Mucosa of descending colon (tissue), 3 donors: ENCODE measurements around the gene KDM7A. TPM values are rescaled to one million over a fixed set of nuclear protein-coding genes. Genes with fewer than 3 reads are reported as not detected.

Source experiments
- ATAC-seq: fragments of 200-7000 bp; cut with Tn5 transposase; one replicate; pipeline ENCODE4 v1.9.1; 2020; ENCODE audit warnings: mild to moderate bottlenecking, moderate library complexity
- DNase-seq, 3 donors: peaks; one replicate each; pipeline ENCODE4 v3.0.0-alpha.2; 2020
- H3K36me3 ChIP-seq: fragments of 200-600 bp; one replicate; pipeline ENCODE4 v1.8.0; 2021; ENCODE audit warnings: low read depth, mild to moderate bottlenecking
- H3K4me1 ChIP-seq: fragments of 200-600 bp; one replicate; pipeline ENCODE4 v1.8.0; 2021; ENCODE audit warnings: low read depth, mild to moderate bottlenecking
- H3K4me3 ChIP-seq: fragments of 200-600 bp; one replicate; pipeline ENCODE4 v1.8.0; 2021; ENCODE audit warnings: mild to moderate bottlenecking
- H3K9me3 ChIP-seq: fragments of 200-600 bp; one replicate; pipeline ENCODE4 v1.8.0; 2021; ENCODE audit warnings: mild to moderate bottlenecking
- CTCF ChIP-seq: fragments of 200-600 bp; IDR thresholded peaks from one replicate; pipeline ENCODE4 v1.8.0; 2022; ENCODE audit warnings: antibody characterized with exemption, mild to moderate bottlenecking
- intact Hi-C, 2 donors: fragments of 100-400 bp; cut with DNase I in 1 of 2; cut with micrococcal nuclease in 1 of 2; formaldehyde crosslinking; loops; one replicate each; pipeline versions ENCODE4 v1.11.0 to v1.11.1; 2022; cut with DNase I, micrococcal nuclease
- total RNA-seq, 3 donors: library from RNA; stranded (reverse); fragmentation: NEBNext Ultra II Directional in 2 of 3; extraction: Animal tissue kit (Norgen Biotek cat#: 25700) in 2 of 3; gene quantifications; one replicate each; pipeline versions ENCODE4 v1.2.1 to v1.2.4, GENCODE V29; 2021 to 2023
- donor health status: DM: no; HTN: no; CAD: no; lungs with moderate emphysema.
- donor health status: DM: no; HTN: no; CAD: no.
- donor health status: DM: no; HTN: yes; CAD: no.

Gene KDM7A
- total RNA-seq, 3 donors from 2014 or later, result 27.4 to 45.4 (median 27.9) TPM

- no peak for TF ChIP-seq CTCF
- ATAC-seq, result no peak
- Histone ChIP-seq H3K4me1 (no peaks in the 10 kb centered on the region), H3K36me3 (no peaks in the 10 kb centered on the region), H3K9me3 (peaks cover 19% of the 10 kb centered on the region), H3K4me3 (no peak overlapping the region)
- DNase-seq, result no peak
- intact Hi-C loops, result no loop called here
Measured at GRCh38 chr7:140070546-140070945, 106.2 kb downstream of the KDM7A start.

- Histone ChIP-seq H3K4me1 (no peaks in the 10 kb centered on the region), H3K9me3 (peaks cover 19% of the 10 kb centered on the region), H3K36me3 (no peaks in the 10 kb centered on the region), H3K4me3 (no peak overlapping the region)
- intact Hi-C loops, result no loop called here
- TF ChIP-seq CTCF, result no peak
- no peak for ATAC-seq
- DNase-seq, result no peak
Measured at GRCh38 chr7:140069298-140069949, 107.4 kb downstream of the KDM7A start.

GRCh38 chr7:140068033-140068432, 108.8 kb downstream of the KDM7A start:
- H3K9me3 ChIP-seq, result peaks cover 19% of the 10 kb centered on the region
- no peaks in the 10 kb centered on the region for H3K4me1 ChIP-seq
- ATAC-seq (no peak), DNase-seq (no peak)
- no peaks in the 10 kb centered on the region for H3K36me3 ChIP-seq
- no peak for TF ChIP-seq CTCF
- intact Hi-C loops, result no loop called here
- no peak overlapping the region for H3K4me3 ChIP-seq

GRCh38 chr7:140067052-140067451, 109.7 kb downstream of the KDM7A start:
- TF ChIP-seq CTCF, result no peak
- H3K36me3 ChIP-seq, result no peaks in the 10 kb centered on the region
- ATAC-seq, result no peak
- intact Hi-C loops, result no loop called here
- no peak overlapping the region for H3K4me3 ChIP-seq
- H3K9me3 ChIP-seq, result peaks cover 19% of the 10 kb centered on the region
- no peaks in the 10 kb centered on the region for H3K4me1 ChIP-seq
- no peak for DNase-seq

GRCh38 chr7:140062528-140063299, 114.1 kb downstream of the KDM7A start, which contains the start of gene PARP12:
TSS of gene PARP12 (minus strand) at chr7:140062951. CDS start at chr7:140062847, 104 bp downstream.
- H3K9me3 ChIP-seq, result peaks cover 14% of the 10 kb centered on the region
- ATAC-seq, result peak; percentile 87
- no peak for TF ChIP-seq CTCF
- H3K36me3 ChIP-seq, result no peaks in the 10 kb centered on the region
- peak; percentile 95 to 97 (median 97) for DNase-seq
- H3K4me1 ChIP-seq, result peaks cover 23% of the 10 kb centered on the region
- intact Hi-C loops, result no loop called here
- H3K4me3 ChIP-seq, result peak within 1 kb of the TSS; percentile 41
